GM18909 (cell line): ENCODE results near the gene HOMER3.

Experiments
- ATAC-seq: cut with Tn5 transposase; IDR thresholded peaks from one replicate; pipeline ENCODE4 v1.9.1; 2021; ENCODE audit warnings: mild to moderate bottlenecking; ENCODE audit not compliant: unreplicated experiment, poor library complexity

Gene HOMER3

DNA sequence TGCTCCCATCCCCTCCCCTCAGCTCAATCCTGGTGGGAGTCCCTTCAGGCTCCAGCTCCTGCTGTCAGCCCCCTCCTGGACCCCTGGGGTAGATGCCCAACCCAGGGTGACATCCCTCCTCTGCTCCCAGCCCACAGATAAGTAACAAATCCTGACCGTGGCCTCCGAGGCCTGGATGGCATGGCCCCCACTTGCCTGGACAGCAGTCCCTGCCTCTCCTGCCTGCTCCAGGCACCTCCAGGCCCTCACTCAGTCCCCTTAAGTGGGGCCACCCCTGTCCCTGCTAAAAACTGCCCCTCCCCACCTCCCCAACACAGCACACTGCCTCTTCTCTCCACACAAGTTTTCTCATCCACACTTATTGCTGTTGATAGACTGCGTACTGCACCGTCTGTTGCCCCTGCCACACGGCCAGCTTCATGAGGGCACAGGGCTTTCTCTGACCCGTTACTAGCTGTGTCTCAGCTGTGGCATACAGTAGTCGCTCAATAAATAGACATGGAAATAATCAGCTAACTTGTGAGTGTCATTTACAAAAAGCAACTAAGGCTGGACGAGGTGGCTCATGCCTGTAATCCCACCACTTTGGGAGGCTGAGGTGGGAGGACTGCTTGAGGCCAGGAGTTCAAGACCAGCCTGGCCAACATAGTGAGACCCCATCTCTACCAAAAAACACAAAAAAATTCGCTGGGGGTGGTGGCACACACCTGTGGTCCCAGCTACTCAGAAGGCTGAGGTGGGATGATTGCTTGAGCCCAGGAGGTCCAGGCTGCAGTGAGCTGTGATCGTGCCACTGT is 50.9 kb downstream of the HOMER3 start:
- no peak for ATAC-seq

DNA sequence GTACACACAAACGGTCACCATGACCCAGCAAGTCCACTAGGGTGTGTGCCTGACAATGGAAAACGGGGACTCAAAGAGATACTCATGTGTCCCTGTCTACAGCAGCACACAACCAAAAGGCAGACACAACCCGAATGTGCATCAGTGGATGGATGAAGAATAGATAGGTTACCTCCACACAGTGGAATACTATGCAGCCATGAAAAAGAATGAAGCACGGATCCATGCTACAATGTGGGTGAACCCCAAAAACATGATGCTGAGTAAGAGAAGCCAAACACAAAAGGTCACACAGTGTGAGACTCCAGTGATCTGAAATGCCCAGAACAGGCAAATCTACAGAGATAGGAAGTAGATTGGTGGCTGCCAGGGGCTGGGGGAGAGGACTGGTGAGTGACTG is 54.0 kb downstream of the HOMER3 start:
- no peak for ATAC-seq

DNA sequence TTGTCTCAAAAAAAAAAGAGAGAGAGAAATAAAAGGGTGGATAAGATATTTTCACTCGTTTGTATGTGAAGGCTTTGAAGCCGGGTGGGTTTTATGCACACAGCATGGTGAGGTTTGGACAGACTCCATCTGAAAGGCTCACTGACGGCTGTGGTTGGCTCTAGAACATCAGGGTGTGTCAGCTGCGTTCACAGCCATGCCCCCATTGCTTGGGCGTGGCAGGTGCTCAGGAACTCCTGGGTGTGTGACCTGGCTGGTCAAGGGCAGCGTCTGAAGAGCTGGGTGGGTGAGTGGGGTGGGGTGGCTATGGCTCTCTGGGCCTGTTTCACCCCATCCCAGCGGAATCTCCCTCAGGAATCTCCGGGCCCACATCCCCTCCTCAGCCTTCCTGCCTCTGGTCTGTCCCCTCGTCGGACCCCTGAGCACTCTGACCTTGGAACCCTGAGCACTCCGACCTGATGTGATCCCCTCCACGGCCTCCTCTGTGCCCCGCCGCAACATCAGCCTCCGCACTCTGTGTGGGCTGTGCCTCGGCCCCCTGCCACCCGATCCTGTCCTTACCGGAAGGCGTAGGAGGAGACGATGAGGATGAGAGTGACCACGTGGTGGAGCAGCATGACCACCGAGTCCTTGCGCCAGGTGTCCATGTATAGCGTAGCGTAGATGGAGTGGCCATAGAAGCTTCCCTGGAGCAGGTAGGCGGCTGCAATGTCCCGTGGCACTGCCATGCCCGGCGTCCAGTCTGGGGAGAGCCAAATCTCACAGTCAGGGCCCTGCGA is 57.3 kb downstream of the HOMER3 start:
- no peak for ATAC-seq

DNA sequence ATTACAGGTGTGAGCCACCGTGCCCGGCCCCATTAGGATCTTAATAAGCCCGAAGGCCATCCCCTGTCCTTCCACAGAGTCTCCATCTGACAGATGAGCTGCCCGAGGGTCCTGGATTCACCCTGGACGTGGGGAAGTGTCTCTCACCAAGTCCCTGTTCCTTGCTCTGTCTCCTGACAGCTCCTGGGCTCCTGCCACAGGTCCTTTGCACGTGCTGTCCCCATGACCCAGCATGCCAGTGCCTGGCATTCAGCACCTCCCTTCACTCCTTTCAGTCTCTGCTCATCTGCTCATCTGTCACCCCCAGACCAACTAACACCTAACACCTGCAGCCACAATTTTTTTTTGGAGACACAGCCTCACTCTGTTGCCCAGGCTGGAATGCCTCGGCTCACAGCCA is 59.5 kb downstream of the HOMER3 start:
- ATAC-seq = no peak

DNA sequence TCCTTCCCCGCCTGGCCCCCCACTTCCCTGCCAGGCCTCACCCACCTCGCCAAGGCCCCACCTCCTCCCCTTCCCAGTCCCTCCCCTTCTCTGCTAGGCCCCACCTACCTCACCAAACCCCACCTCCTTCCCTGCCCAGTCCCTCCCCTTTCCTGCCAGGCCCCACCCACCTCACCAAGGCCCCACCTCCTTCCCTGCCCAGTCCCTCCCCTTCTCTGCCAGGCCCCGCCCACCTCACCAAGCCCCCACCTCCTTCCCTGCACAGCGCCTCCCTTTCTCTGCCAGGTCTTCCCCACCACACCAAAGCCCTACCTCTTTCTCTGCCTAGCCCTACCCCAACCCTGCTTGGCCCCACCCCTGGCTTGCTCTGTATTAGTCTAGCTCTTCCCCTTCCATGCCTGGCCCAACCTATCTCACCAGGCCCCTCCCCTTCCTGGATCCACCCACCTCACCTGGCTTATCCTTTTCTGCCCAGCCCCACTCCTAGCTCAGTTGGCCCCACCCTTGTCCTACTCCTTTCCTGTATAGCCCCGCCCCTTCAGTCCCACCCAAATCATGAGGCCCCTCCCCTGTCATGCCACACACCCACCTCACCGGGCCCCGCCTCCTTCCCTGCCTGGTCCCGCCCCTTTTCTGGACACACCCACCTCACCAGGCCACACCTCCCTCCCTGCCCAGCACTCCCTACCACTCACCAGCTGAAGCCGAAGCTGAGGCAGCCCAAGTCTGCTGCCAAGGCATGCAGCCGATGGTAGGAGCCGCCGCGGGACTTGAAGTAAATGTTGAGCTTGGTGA is 61.2 kb downstream of the HOMER3 start:
- no peak for ATAC-seq
